GM12891 (cell line): Measurements from ENCODE around the gene STX7.

Experiments
- POLR2A ChIP-seq: IDR thresholded peaks from 2 replicates; pipeline ENCODE4 v1.6.1; 2011; ENCODE audit warnings: low read depth, low read length, control low read depth
- POLR2AphosphoS5 ChIP-seq: IDR thresholded peaks from 2 replicates; pipeline ENCODE4 v1.6.1; 2011; ENCODE audit warnings: low read depth, low read length, control low read depth
- TAF1 ChIP-seq: IDR thresholded peaks from 2 replicates; pipeline ENCODE4 v1.6.1; 2011; ENCODE audit warnings: low read depth, low read length, control low read depth

- no peak for TF ChIP-seq POLR2AphosphoS5
- no peak for TF ChIP-seq POLR2A
- TF ChIP-seq TAF1, result no peak
Observed at GRCh38 chr6:132526461-132526860, 13.5 kb upstream of the STX7 start.
